Measurements from ENCODE around the gene DACT3. TPM values are rescaled to one million over a fixed set of nuclear protein-coding genes. Genes with fewer than 3 reads are reported as not detected.

Gene DACT3
- total RNA-seq (2014; rRNA removed; shearing (Covaris generic)): 0.84 and 1.1 TPM in 2 replicates

- DNase-seq (ENCODE audit: low spot score): peak; percentile 95
Measured at GRCh38 chr19:46661020-46661731, at the start of gene DACT3. DACT3 (minus strand) TSS chr19:46661182; CDS start chr19:46661064, 118 bp downstream.

GRCh38 chr19:46710687-46711086, 49.7 kb upstream of the DACT3 start:
- DNase-seq (ENCODE audit: low spot score): no peak

DNA sequence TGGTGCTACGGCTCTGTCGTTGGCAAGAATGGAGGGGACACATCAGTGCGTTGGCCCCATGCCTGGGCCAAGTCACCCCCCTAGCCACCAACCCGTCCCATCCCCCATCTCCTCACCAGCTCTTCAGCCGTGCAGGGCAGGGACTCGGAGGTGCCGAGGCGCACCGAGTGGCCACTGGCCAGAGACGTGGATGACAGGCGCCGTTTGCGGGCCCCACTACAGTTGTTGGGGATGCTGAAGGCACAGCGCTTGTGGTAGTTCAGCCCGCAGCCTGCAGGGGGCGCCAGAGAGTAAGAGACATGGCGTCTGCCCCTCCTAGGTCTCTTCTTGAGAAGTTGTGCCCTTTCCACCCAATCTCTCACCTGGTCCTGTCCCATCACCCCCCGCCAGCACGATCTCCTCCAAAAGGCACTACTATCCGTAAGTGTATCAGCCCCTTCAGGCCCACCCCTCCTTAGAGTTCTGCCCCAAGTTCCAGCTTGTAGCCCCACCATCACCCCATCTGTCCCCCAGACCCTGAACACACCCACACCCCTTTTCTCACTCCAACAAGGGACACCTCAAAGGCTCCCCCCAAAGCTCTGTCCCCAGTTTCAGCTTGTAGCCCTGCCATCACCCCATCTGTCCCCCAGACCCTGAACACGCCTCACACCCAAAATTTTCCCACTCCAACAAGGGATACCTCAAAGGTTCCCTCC, 43.5 kb upstream of the DACT3 start:
- no peak for DNase-seq (ENCODE audit: low spot score)

DNA sequence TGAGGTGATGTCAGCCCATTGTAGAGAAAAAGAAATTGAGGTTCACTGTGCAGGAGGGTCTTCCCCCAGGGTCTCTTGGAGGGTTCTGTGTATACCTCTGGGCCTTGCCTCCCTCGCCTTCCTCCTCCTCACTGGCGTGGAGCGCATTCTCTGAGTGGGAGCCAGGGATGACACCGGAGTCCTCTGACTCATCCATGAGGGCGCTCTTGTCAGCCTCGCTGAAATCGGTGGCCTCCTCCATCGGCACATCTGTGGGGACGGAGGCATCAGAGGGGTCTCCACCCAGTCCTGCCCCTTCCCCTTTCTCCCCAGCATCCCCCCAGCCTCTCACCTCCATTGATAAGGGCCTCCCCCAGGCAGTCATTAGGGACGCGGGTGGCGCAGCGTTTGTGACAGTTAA, 39.7 kb upstream of the DACT3 start:
- DNase-seq (ENCODE audit: low spot score): no peak

DNA sequence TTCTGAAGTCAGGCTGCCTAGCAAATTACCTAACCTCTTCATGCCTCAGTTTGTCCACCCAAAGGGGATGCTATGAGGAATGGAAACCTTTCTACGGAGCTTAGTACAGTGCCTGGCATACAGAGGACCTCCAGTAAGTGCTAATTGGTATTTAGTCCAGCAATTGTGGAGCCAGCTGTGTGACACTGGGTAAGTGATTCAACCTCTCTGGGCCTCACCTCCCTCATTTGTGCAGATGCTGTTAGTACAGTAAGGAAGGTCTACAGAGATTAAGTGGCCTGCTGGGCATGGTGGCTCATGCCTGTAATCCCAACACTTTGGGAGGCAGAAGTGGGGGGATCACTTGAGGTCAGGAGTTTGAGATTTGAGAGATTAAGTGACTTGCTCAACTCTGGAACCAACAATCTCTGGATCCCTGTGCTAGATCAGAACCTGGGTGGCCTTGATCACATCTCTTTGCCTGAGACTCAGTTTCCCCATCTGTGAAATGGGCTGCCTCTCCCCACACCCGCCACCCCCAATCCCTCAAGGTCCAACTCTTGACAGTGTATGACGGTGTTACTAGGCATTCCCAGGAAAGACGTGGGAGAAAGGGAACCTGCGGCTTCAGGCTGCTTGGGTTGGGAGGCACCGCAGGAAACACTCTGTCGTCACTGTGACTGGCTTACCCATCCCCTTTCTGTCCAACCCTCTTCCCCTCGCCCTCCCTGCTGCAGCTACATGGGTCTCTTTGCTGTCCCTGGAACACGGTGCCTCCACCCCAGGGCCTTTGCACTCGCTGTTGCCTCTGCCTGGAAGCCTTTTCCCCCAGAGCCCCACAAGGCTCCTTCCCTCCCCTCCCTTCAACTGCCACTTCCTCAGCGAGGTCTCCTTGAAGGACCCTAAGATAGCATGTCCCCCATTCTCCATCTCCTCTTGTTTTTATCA, 37.7 kb upstream of the DACT3 start:
- no peak for DNase-seq (ENCODE audit: low spot score)

GRCh38 chr19:46697204-46697960, 36.4 kb upstream of the DACT3 start:
- DNase-seq (ENCODE audit: low spot score): no peak

GRCh38 chr19:46696866-46697203, 35.9 kb upstream of the DACT3 start:
- no peak for DNase-seq (ENCODE audit: low spot score)

- no peak for DNase-seq (ENCODE audit: low spot score)
Measured at GRCh38 chr19:46696052-46696451, 35.1 kb upstream of the DACT3 start.

DNA sequence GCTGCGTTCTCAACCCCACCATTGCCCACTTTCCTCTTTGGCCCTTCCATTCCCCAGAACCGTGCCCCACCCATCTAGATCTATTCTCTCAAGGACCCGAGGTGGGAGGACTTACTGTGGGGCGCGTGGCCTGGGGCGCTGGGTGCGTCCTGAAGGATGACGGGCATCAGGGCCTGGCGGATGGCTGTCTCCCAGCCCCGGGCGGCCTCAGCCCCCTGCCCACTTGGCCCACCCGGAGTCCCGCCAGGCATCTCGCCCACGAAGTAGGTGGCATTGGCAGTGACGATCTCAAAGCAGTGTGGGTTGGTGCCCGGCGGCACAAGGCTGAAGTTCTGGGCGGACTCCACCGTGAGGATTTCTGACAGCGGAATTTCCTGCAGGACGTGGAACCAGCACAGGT, 32.8 kb upstream of the DACT3 start:
- DNase-seq (ENCODE audit: low spot score): no peak

DNA sequence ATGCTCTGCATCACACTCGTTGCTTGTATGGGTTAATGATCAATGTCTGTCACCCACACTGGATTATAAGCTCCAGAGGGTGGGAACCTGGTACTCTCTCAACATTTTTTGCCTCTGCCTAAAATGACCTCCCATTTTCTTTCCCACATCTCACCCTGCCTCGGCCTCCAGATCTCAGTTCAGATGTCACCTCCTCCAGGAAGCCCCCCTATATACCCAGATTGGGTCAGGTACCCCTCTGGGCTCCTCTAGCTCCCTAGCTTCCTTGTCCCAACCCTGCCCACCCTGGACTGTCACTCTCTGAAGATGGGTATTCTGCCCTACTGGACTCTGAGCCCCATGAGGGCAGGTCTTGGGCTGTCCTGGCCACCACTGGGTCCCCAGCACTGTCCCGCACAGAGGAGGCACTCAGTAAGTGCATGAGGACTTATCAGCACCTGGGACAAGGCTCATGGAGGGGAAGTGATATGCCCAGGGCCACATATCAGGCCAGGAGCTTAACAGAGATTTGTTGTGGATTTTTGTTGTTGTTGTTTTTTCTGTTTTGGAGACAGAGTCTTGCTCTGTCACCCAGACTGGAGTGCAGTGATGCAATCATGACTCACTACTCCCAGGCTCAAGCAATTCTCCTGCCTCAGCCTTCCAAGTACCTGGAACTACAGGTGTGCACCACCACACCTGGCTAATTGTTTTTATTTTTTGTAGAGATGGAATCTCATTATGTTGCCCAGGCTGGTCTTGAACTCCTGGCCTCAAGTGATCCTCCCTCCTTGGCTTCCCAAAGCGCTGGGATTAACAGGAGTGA, 32.1 kb upstream of the DACT3 start:
- DNase-seq (ENCODE audit: low spot score): no peak

GRCh38 chr19:46691948-46692347, 31.0 kb upstream of the DACT3 start:
- no peak for DNase-seq (ENCODE audit: low spot score)

- no peak for DNase-seq (ENCODE audit: low spot score)
Measured at GRCh38 chr19:46691104-46691503, 30.1 kb upstream of the DACT3 start.

GRCh38 chr19:46689358-46689757, 28.4 kb upstream of the DACT3 start:
- DNase-seq (ENCODE audit: low spot score): no peak

GRCh38 chr19:46687438-46688145, 26.6 kb upstream of the DACT3 start:
- DNase-seq (ENCODE audit: low spot score): no peak

- no peak for DNase-seq (ENCODE audit: low spot score)
Measured at GRCh38 chr19:46685189-46685588, 24.2 kb upstream of the DACT3 start.

- DNase-seq (ENCODE audit: low spot score): peak; percentile 22
Measured at GRCh38 chr19:46678110-46678732, 17.2 kb upstream of the DACT3 start.

- DNase-seq (ENCODE audit: low spot score): peak; percentile 46
Measured at GRCh38 chr19:46674416-46675178, 13.6 kb upstream of the DACT3 start.

DNA sequence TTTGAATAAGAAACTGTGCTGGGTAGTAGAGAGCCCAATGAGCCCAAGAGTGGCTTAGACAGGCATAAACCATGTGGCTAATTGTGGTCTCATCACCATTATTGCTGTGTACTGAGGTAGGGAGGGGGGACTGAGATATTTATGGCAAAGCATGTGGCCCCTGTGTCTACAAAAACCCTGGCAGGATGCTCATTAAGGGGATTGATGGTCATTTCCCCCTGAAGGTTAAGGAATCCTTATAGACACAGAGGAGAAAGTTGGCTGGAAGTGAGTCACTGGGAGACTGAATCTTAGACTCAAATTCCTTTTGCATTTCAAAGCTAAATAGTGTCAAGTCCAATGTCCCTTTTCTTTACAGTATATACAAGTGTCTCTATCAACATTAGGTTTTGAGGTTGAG, 9.8 kb upstream of the DACT3 start:
- peak; percentile 31 for DNase-seq (ENCODE audit: low spot score)

DNA sequence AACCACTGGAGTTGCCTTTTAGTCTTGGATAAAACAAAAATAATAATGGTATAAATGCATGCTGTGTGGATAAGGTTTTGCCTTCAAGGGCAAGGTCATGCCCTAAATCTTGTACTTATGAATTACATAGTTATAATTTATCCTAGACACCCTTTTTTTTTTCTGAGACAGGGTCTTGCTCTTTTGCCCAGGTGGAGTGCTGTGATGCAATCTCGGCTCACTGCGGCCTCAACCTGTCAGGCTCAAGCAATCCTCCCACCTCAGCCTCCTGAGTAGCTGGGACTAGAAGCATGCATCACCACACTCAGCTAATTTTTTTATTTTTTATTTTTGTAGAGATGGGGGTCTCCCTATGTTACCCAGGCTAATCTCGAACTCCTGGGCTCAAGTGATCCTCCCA, 7.7 kb upstream of the DACT3 start:
- no peak for DNase-seq (ENCODE audit: low spot score)
